Measurements from ENCODE around the gene FGD6.
"Not testable (repeated sequence)": the region's sequence is repeated elsewhere in the genome, so short reads cannot be mapped to it uniquely, and the experiment has no call there.

Gene FGD6

DNA sequence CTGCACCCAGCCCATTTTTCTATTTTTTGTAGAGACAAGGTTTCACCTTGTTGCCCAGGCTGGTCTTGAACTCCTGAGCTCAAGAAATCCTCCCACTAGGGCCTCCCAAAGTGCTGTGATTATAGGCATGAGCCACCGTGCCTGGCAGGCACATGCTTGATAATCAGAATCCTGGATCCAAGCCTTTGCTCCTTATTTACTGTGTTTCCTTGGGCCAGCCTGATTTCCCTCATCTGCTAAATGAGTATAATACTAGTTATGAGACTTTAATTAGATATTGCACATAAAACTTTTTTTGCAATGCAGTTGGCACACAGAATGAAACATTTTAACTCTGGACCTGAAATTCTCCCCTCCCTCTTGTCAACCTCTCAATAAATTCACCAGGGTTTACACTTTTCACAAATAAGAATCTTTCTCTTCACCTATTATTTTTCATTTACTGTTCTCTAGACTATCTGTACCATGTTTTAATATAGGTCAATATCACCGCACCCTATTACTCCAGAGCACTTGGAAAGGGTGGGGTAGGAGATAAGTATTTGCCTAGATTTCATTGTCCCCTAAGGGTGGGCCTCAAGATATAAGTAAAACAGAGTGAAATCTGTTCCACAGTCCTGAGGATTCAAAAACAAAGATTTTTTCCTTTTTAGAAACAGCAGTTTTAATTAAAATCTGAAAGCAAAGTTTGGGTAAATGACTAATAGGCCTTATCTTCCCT, 74.7 kb downstream of the FGD6 start:
- TF ChIP-seq, protein P1, sequence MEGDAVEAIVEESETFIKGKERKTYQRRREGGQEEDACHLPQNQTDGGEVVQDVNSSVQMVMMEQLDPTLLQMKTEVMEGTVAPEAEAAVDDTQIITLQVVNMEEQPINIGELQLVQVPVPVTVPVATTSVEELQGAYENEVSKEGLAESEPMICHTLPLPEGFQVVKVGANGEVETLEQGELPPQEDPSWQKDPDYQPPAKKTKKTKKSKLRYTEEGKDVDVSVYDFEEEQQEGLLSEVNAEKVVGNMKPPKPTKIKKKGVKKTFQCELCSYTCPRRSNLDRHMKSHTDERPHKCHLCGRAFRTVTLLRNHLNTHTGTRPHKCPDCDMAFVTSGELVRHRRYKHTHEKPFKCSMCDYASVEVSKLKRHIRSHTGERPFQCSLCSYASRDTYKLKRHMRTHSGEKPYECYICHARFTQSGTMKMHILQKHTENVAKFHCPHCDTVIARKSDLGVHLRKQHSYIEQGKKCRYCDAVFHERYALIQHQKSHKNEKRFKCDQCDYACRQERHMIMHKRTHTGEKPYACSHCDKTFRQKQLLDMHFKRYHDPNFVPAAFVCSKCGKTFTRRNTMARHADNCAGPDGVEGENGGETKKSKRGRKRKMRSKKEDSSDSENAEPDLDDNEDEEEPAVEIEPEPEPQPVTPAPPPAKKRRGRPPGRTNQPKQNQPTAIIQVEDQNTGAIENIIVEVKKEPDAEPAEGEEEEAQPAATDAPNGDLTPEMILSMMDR (IDR thresholded peaks at IDR 0.05) = no peak
- Histone ChIP-seq H2AFZ (no peak overlapping the region), H3K9ac (no peak overlapping the region), H3K79me2 (no peaks in the 10 kb centered on the region), H3K27ac (no peak overlapping the region), H3K36me3 (ENCODE audit: control insufficient read depth, insufficient read depth, low read length) (no peaks in the 10 kb centered on the region), H3K4me3 (ENCODE audit: low read depth, low read length) (no peak overlapping the region), H3K4me2 (ENCODE audit: low read length) (no peak overlapping the region), H3K4me1 (no peaks in the 10 kb centered on the region), H3K27me3 (ENCODE audit: control insufficient read depth, insufficient read depth, low read length) (no peaks in the 10 kb centered on the region), H3K9me3 (ENCODE audit: control insufficient read depth, low read length) (no peaks in the 10 kb centered on the region)

DNA sequence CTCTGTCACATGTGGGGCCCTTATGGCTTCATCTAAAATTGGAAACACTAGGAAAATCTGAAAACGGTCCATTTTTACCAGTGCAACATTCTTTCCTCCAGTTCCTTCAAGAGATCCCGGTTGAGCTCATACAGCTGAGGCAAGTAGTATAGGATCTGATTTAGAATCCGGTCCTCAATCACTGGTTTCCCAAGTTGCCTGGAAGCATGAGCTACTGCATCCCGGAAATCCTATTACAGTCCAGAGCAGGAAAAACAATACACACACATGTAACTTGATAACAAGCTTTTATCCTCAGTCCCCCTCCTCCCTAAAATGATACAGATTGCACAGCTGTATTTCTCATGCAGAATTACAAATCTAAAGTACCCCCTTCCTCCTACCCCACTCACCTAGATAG, 76.0 kb downstream of the FGD6 start:
- Histone ChIP-seq H3K9me3 (ENCODE audit: control insufficient read depth, low read length) (no peaks in the 10 kb centered on the region), H2AFZ (no peak overlapping the region), H3K27ac (no peak overlapping the region), H3K27me3 (ENCODE audit: control insufficient read depth, insufficient read depth, low read length) (no peaks in the 10 kb centered on the region), H3K36me3 (ENCODE audit: control insufficient read depth, insufficient read depth, low read length) (no peaks in the 10 kb centered on the region), H3K4me1 (no peaks in the 10 kb centered on the region), H3K79me2 (no peaks in the 10 kb centered on the region), H3K4me2 (ENCODE audit: low read length) (no peak overlapping the region), H3K9ac (no peak overlapping the region), H3K4me3 (ENCODE audit: low read depth, low read length) (no peak overlapping the region)
- TF ChIP-seq, protein P1 (IDR thresholded peaks at IDR 0.05) = no peak

DNA sequence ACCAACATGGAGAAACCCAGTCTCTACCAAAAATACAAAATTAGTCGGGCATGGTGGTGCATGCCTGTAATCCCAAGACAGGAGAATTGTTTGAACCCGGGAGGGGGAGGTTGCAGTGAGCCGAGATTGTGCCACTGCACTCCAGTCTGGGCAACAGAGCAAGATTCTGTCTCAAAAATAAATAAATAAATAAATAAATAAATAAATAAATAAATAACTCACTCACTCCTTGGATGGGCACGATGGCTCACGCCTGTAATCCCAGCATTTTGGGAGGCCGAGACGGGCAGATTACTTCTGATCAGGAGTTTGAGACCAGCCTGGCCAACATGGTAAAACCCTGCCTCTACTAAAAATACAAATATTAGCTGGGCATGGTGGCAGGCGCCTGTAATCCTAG, 79.2 kb downstream of the FGD6 start:
- H3K9ac ChIP-seq; H3K27ac ChIP-seq; H3K9me3 ChIP-seq (ENCODE audit: control insufficient read depth, low read length); H3K4me2 ChIP-seq (ENCODE audit: low read length); H3K27me3 ChIP-seq (ENCODE audit: control insufficient read depth, insufficient read depth, low read length); H3K36me3 ChIP-seq (ENCODE audit: control insufficient read depth, insufficient read depth, low read length); H3K4me1 ChIP-seq; H3K79me2 ChIP-seq; H2AFZ ChIP-seq; H3K4me3 ChIP-seq (ENCODE audit: low read depth, low read length): not testable (repeated sequence)

DNA sequence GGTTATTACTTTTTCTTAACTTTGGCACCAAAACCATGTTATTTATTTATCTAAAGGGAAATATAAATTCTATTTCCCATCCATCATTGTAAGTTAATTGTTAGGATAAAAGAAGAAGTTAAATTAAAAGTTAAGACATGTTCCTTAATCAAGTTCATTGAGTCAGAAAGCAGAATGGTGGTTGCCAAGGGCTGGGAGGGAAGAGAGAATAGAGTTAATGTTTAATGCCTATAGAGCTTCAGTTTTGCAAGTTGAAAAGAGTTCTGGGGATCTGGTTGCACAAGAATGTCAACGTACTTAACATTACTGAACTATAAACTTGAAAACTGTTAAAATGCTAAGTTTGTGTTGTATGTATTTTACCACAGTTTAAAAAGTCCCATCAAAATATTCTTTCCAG, 80.7 kb downstream of the FGD6 start:
- H3K4me1 ChIP-seq = no peaks in the 10 kb centered on the region
- H2AFZ ChIP-seq = no peak overlapping the region
- H3K79me2 ChIP-seq = no peaks in the 10 kb centered on the region
- no peaks in the 10 kb centered on the region for H3K36me3 ChIP-seq (ENCODE audit: control insufficient read depth, insufficient read depth, low read length)
- no peak overlapping the region for H3K4me2 ChIP-seq (ENCODE audit: low read length)
- H3K4me3 ChIP-seq (ENCODE audit: low read depth, low read length) = no peak overlapping the region
- H3K9me3 ChIP-seq (ENCODE audit: control insufficient read depth, low read length) = no peaks in the 10 kb centered on the region
- no peak overlapping the region for H3K9ac ChIP-seq
- TF ChIP-seq, protein P1 (IDR thresholded peaks at IDR 0.05) = no peak
- H3K27ac ChIP-seq = no peak overlapping the region
- H3K27me3 ChIP-seq (ENCODE audit: control insufficient read depth, insufficient read depth, low read length) = no peaks in the 10 kb centered on the region

DNA sequence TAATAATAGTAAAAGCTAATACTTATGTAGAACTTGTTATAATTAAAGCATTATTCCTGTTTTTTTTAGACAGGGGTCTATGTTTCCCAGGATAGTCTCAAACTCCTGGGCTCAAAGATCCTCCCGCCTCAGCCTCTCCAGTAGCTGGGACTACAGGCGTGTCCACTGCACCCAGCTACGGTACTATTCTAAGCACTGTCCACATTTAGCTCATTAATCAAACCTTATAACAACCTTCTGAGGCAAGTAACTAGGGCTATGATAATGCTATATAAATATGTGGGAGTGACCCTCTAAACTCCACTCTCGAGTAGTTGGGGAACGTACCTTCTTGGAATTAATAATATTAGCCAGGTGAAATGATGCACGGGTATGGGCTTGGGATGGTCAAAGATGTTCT, 83.2 kb downstream of the FGD6 start:
- peaks cover 11% of the 10 kb centered on the region for H3K4me1 ChIP-seq
- H3K36me3 ChIP-seq (ENCODE audit: control insufficient read depth, insufficient read depth, low read length) = no peaks in the 10 kb centered on the region
- no peak overlapping the region for H3K9ac ChIP-seq
- H3K27ac ChIP-seq = no peak overlapping the region
- no peak overlapping the region for H3K4me3 ChIP-seq (ENCODE audit: low read depth, low read length)
- no peaks in the 10 kb centered on the region for H3K27me3 ChIP-seq (ENCODE audit: control insufficient read depth, insufficient read depth, low read length)
- H3K4me2 ChIP-seq (ENCODE audit: low read length) = no peak overlapping the region
- no peaks in the 10 kb centered on the region for H3K79me2 ChIP-seq
- no peak overlapping the region for H2AFZ ChIP-seq
- no peaks in the 10 kb centered on the region for H3K9me3 ChIP-seq (ENCODE audit: control insufficient read depth, low read length)
- TF ChIP-seq, protein P1 (IDR thresholded peaks at IDR 0.05) = no peak

All from parathyroid adenoma (tissue), 2 donors.